SK-N-SH (cell line): Measurements from ENCODE around the gene CCDC40. TPM values are rescaled to one million over a fixed set of nuclear protein-coding genes. Genes with fewer than 3 reads are reported as not detected.

Experiments used
- CTCF ChIA-PET: fragments of 300-600, 350-600 bp; formaldehyde crosslinking; extraction: SDS; loops from one replicate; lab custom pipeline; 2021; lab: Yijun Ruan, JAX
- POLR2A ChIA-PET: fragments of 350-600 bp; sonication (Branson Sonifier 250); formaldehyde crosslinking; extraction: SDS; loops from one replicate; lab custom pipeline; 2020; ENCODE audit warnings: antibody characterized with exemption, inconsistent platforms; lab: Yijun Ruan, JAX
- DNase-seq: peaks from one replicate; pipeline ENCODE4 v3.0.0; 2012
- H2AFZ ChIP-seq: fragments of 200-600 bp; sonication (generic); 2 replicates; pipeline ENCODE4 v1.8.1; 2016; ENCODE audit warnings: antibody characterized with exemption, mild to moderate bottlenecking, low read depth
- H3F3A ChIP-seq: fragments of 200-600 bp; sonication (generic); replicated peaks from 2 replicates; pipeline ENCODE3; 2016; ENCODE audit warnings: antibody characterized with exemption, mild to moderate bottlenecking; ENCODE audit not compliant: insufficient read depth
- H3K27ac ChIP-seq, 2 experiments: fragments of 200-500 bp in 1 of 2; fragments of 200-600 bp in 1 of 2; sonication (Bioruptor generic) in 1 of 2; sonication (generic), shearing (Covaris generic) in 1 of 2; 2 replicates each; pipeline versions ENCODE4 v1.5.1 to v1.6.1; 2014 to 2016; ENCODE audit warnings: low read depth in 2 of 2, inconsistent platforms in 1 of 2, low read length in 1 of 2, mild to moderate bottlenecking in 1 of 2, mixed read lengths in 1 of 2
- H3K27me3 ChIP-seq: fragments of 200-600 bp; sonication (generic), shearing (Covaris generic); 2 replicates; pipeline ENCODE4 v1.6.1; 2016; ENCODE audit warnings: mixed run types; ENCODE audit not compliant: insufficient read depth
- H3K36me3 ChIP-seq, 2 experiments: fragments of 200-500 bp in 1 of 2; fragments of 200-600 bp in 1 of 2; sonication (Bioruptor generic) in 1 of 2; sonication (generic) in 1 of 2; replicated peaks in 1 of 2; 2 replicates each; pipeline versions ENCODE3 to v1.5.1; 2014 to 2016; ENCODE audit warnings: low read length in 1 of 2, mild to moderate bottlenecking in 1 of 2; ENCODE audit not compliant: insufficient read depth in 2 of 2, control insufficient read depth in 1 of 2
- H3K4me1 ChIP-seq, 2 experiments: fragments of 200-500 bp in 1 of 2; fragments of 200-600 bp in 1 of 2; sonication (Bioruptor generic) in 1 of 2; sonication (generic), shearing (Covaris generic) in 1 of 2; 2 replicates each; pipeline versions ENCODE4 v1.5.1 to v1.6.1; 2014 to 2016; ENCODE audit warnings: low read depth in 1 of 2, low read length in 1 of 2, mixed run types in 1 of 2; ENCODE audit not compliant: insufficient read depth in 2 of 2, control insufficient read depth in 1 of 2
- H3K4me2 ChIP-seq: fragments of 200-600 bp; sonication (generic), shearing (Covaris generic); 2 replicates; pipeline ENCODE4 v1.6.1; 2017; ENCODE audit warnings: mixed run types
- H3K4me3 ChIP-seq, 2 experiments: fragments of 200-500 bp in 1 of 2; fragments of 200-600 bp in 1 of 2; sonication (Bioruptor generic) in 1 of 2; sonication (generic), shearing (Covaris generic) in 1 of 2; 2 replicates each; pipeline versions ENCODE4 v1.5.1 to v1.8.1; 2014 to 2016; ENCODE audit warnings: low read depth in 2 of 2, inconsistent platforms in 1 of 2, low read length in 1 of 2, mild to moderate bottlenecking in 1 of 2, mixed read lengths in 1 of 2, moderate library complexity in 1 of 2
- H3K79me2 ChIP-seq: fragments of 200-600 bp; sonication (generic); 2 replicates; pipeline ENCODE4 v1.8.1; 2017; ENCODE audit warnings: mild to moderate bottlenecking; ENCODE audit not compliant: insufficient read depth
- H3K9ac ChIP-seq: fragments of 200-600 bp; sonication (generic); 2 replicates; pipeline ENCODE4 v1.6.1; 2017; ENCODE audit warnings: mixed run types
- H3K9me2 ChIP-seq: fragments of 200-600 bp; sonication (generic); 2 replicates; pipeline ENCODE4 v1.6.1; 2017; ENCODE audit warnings: mixed run types
- H3K9me3 ChIP-seq: fragments of 200-600 bp; sonication (generic); 2 replicates; pipeline ENCODE4 v1.6.1; 2017; ENCODE audit warnings: mixed run types, mild to moderate bottlenecking, moderate library complexity
- H4K20me1 ChIP-seq: fragments of 200-600 bp; sonication (generic); 2 replicates; pipeline ENCODE4 v1.6.1; 2017; ENCODE audit warnings: mild to moderate bottlenecking, mixed run types; ENCODE audit not compliant: insufficient read depth
- EP300 ChIP-seq, 2 experiments: IDR thresholded peaks; 2 replicates each; pipeline versions ENCODE4 v1.4.0 to v1.6.1; 2012; ENCODE audit warnings: borderline replicate concordance in 1 of 2, low read depth in 1 of 2, low read length in 1 of 2
- FOXJ3 ChIP-seq: sonication (generic); formaldehyde crosslinking; IDR thresholded peaks from 2 replicates; pipeline ENCODE4 v1.5.1; 2020; ENCODE audit warnings: mild to moderate bottlenecking, missing genetic modification reagents
- FOXM1 ChIP-seq: IDR thresholded peaks from 2 replicates; pipeline ENCODE4 v1.4.0; 2012; ENCODE audit warnings: low read depth, mild to moderate bottlenecking
- GATA2 ChIP-seq: sonication (generic); formaldehyde crosslinking; IDR thresholded peaks from 2 replicates; pipeline ENCODE4 v1.5.0; 2020; ENCODE audit warnings: mild to moderate bottlenecking, missing genetic modification reagents
- JUND ChIP-seq: IDR thresholded peaks from 2 replicates; pipeline ENCODE4 v1.4.0; 2012
- MXI1 ChIP-seq: IDR thresholded peaks from 2 replicates; pipeline ENCODE4 v1.6.1; 2012; ENCODE audit warnings: mild to moderate bottlenecking, low read depth, low read length, improper control_type of control experiment
- NFIC ChIP-seq: IDR thresholded peaks from 2 replicates; pipeline ENCODE4 v1.4.0; 2012; ENCODE audit warnings: borderline replicate concordance
- NRF1 ChIP-seq: IDR thresholded peaks from 2 replicates; pipeline ENCODE4 v1.6.1; 2012; ENCODE audit warnings: low read depth, mild to moderate bottlenecking, low read length
- RAD21 ChIP-seq: IDR thresholded peaks from 2 replicates; pipeline ENCODE4 v1.6.1; 2012; ENCODE audit warnings: mild to moderate bottlenecking, low read length
- RCOR1 ChIP-seq: fragments of 150-350 bp; IDR thresholded peaks from 2 replicates; pipeline ENCODE4 v1.6.1; 2017; ENCODE audit warnings: antibody characterized with exemption, low read length
- RFX5 ChIP-seq: IDR thresholded peaks from 2 replicates; pipeline ENCODE4 v1.6.1; 2012; ENCODE audit warnings: mild to moderate bottlenecking, improper control_type of control experiment, low read length
- RXRA ChIP-seq: IDR thresholded peaks from 2 replicates; pipeline ENCODE4 v1.4.0; 2012; ENCODE audit warnings: low read depth, mild to moderate bottlenecking, borderline replicate concordance
- SIN3A ChIP-seq: IDR thresholded peaks from 2 replicates; pipeline ENCODE4 v1.6.1; 2012; ENCODE audit warnings: low read depth, mild to moderate bottlenecking, low read length, moderate library complexity, borderline replicate concordance
- TCF12 ChIP-seq: IDR thresholded peaks from 2 replicates; pipeline ENCODE4 v1.4.0; 2012
- TEAD4 ChIP-seq: IDR thresholded peaks from 2 replicates; pipeline ENCODE4 v1.4.0; 2012; ENCODE audit warnings: mild to moderate bottlenecking, borderline replicate concordance; ENCODE audit not compliant: insufficient read depth
- YY1 ChIP-seq: IDR thresholded peaks from 2 replicates; pipeline ENCODE4 v1.4.0; 2012; ENCODE audit warnings: low read depth, mild to moderate bottlenecking
- WGBS: methylation state at CpG from one replicate; pipeline ENCODE4 v1.1.6; 2017; ENCODE audit warnings: low lambda C conversion rate; 5-methylcytosine and 5-hydroxymethylcytosine counted together
- polyA plus RNA-seq, 3 experiments: library from polyadenylated mRNA; depleted of rRNA; stranded (reverse); fragments of >200 nt; gene quantifications; 2 replicates each; pipeline ENCODE4 v1.2.3, GENCODE V29; 2012
- TF ChIP-seq, protein P1 (sequence below): IDR thresholded peaks from 2 replicates; pipeline ENCODE4 v1.6.1; 2012; ENCODE audit warnings: mild to moderate bottlenecking, low read depth, low read length, moderate library complexity
- TF ChIP-seq, protein P2 (sequence below): IDR thresholded peaks from 2 replicates; pipeline ENCODE4 v1.4.0; 2012; ENCODE audit warnings: low read depth, borderline replicate concordance
- TF ChIP-seq, protein P3 (sequence below): fragments of 150-350 bp; IDR thresholded peaks from 2 replicates; pipeline ENCODE4 v1.6.1; 2017; ENCODE audit warnings: antibody characterized with exemption, low read length, low read depth, borderline replicate concordance

Gene CCDC40
- polyA plus RNA-seq, 1 of the 3 experiments (the other 2 are of a cell fraction) = 17.3 TPM

GRCh38 chr17:80138856-80139426 is 102.5 kb downstream of the CCDC40 start:
- no peak overlapping the region for H3K27ac ChIP-seq
- H3F3A ChIP-seq = peaks cover 5% of the 10 kb centered on the region
- peaks cover 28% of the 10 kb centered on the region for H3K79me2 ChIP-seq
- no peaks in the 10 kb centered on the region for H3K9me2 ChIP-seq
- CTCF ChIA-PET = interaction anchor here (1.0 kb wide), 1 partner anchor 38 kb away, joined by 4 read pairs; the partner anchor contains the start of gene GAA
- 92% methylated on average over 18 of the region's 18 CpGs for WGBS
- peaks cover 6% of the 10 kb centered on the region for H4K20me1 ChIP-seq
- no peaks in the 10 kb centered on the region for H3K27me3 ChIP-seq
- H3K4me3 ChIP-seq = no peak overlapping the region
- H2AFZ ChIP-seq = no peak overlapping the region
- peaks cover 83 to 96% of the 10 kb centered on the region in 2 experiments for H3K36me3 ChIP-seq
- no peaks in the 10 kb centered on the region for H3K9me3 ChIP-seq
- H3K9ac ChIP-seq = no peak overlapping the region
- TF ChIP-seq RFX5 = no peak
- TF ChIP-seq SIN3A = no peak
- TF ChIP-seq, protein P1, sequence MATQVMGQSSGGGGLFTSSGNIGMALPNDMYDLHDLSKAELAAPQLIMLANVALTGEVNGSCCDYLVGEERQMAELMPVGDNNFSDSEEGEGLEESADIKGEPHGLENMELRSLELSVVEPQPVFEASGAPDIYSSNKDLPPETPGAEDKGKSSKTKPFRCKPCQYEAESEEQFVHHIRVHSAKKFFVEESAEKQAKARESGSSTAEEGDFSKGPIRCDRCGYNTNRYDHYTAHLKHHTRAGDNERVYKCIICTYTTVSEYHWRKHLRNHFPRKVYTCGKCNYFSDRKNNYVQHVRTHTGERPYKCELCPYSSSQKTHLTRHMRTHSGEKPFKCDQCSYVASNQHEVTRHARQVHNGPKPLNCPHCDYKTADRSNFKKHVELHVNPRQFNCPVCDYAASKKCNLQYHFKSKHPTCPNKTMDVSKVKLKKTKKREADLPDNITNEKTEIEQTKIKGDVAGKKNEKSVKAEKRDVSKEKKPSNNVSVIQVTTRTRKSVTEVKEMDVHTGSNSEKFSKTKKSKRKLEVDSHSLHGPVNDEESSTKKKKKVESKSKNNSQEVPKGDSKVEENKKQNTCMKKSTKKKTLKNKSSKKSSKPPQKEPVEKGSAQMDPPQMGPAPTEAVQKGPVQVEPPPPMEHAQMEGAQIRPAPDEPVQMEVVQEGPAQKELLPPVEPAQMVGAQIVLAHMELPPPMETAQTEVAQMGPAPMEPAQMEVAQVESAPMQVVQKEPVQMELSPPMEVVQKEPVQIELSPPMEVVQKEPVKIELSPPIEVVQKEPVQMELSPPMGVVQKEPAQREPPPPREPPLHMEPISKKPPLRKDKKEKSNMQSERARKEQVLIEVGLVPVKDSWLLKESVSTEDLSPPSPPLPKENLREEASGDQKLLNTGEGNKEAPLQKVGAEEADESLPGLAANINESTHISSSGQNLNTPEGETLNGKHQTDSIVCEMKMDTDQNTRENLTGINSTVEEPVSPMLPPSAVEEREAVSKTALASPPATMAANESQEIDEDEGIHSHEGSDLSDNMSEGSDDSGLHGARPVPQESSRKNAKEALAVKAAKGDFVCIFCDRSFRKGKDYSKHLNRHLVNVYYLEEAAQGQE = no peak
- no peak for TF ChIP-seq JUND
- TF ChIP-seq GATA2 = no peak
- TF ChIP-seq RXRA = no peak
- TF ChIP-seq RCOR1 = no peak
- TF ChIP-seq TCF12 = no peak
- no peak for TF ChIP-seq FOXM1
- no peak for TF ChIP-seq NRF1
- TF ChIP-seq EP300 (IDR thresholded peaks at IDR 0.05; ENCODE audit: borderline replicate concordance in 1 of 2, low read depth in 1 of 2, low read length in 1 of 2) = no peak
- no peak for TF ChIP-seq MXI1
- no peaks in the 10 kb centered on the region for H3K4me1 ChIP-seq
- no peak overlapping the region for H3K4me2 ChIP-seq
- DNase-seq = no peak
- POLR2A ChIA-PET = no interaction called here

DNA sequence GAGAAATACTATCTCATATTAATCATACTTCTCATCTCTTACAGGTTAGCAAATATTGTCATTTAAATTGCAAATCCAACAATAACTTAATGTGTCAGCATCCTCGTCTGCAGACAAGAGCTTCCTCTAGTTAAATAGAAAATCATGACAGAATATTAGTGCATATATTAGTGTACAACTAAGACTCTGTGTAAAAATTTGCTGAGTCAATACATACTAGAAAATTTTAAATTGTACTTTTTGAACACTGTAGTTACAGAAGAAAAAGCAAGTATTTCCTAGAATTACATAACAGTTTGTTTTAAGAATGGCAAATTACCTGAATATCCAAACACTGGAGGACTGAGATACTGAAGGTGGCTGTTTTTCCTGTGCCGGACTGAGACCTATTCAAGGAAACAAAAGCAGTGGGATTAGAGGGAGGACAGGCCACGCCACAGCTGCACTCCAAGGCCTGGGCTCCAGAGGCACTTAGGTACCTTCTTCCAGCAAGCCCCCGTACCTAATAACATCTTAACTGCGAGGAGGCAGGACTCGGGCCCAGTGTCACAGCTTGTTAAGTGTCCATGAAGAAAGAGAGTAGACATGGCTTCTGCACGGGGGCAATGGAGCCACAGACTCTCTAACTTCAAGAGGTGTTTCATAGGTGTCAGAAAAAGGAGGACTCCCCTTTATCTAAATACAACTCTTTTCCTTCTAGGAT is 105.2 kb downstream of the CCDC40 start:
- Histone ChIP-seq H3K27ac (no peak overlapping the region), H3K79me2 (peaks cover 55% of the 10 kb centered on the region), H3K27me3 (no peaks in the 10 kb centered on the region), H3K4me1 (peaks cover 0 to 16% of the 10 kb centered on the region in 2 experiments; a peak in 2 of 4 replicates), H3F3A (peaks cover 5% of the 10 kb centered on the region), H2AFZ (no peak overlapping the region), H3K9me2 (no peaks in the 10 kb centered on the region), H3K9ac (no peak overlapping the region), H3K4me3 (no peak overlapping the region), H3K9me3 (no peaks in the 10 kb centered on the region), H3K36me3 (peaks cover 65 to 81% of the 10 kb centered on the region in 2 experiments), H3K4me2 (no peak overlapping the region), H4K20me1 (peaks cover 30% of the 10 kb centered on the region)
- ChIA-PET POLR2A (interaction anchor here (1.2 kb wide), 1 partner anchor 40 kb away, joined by 4 read pairs; the partner anchor contains the start of gene GAA), CTCF (interaction anchor here (1.0 to 6.6 kb wide), 7 partner anchors 11 to 136 kb away, joined by 3 to 55 read pairs (median 3); partner anchors contain the start of gene GAA)
- no peak for DNase-seq
- 90% methylated on average over 7 of the region's 7 CpGs for WGBS
- TF ChIP-seq, protein P2, sequence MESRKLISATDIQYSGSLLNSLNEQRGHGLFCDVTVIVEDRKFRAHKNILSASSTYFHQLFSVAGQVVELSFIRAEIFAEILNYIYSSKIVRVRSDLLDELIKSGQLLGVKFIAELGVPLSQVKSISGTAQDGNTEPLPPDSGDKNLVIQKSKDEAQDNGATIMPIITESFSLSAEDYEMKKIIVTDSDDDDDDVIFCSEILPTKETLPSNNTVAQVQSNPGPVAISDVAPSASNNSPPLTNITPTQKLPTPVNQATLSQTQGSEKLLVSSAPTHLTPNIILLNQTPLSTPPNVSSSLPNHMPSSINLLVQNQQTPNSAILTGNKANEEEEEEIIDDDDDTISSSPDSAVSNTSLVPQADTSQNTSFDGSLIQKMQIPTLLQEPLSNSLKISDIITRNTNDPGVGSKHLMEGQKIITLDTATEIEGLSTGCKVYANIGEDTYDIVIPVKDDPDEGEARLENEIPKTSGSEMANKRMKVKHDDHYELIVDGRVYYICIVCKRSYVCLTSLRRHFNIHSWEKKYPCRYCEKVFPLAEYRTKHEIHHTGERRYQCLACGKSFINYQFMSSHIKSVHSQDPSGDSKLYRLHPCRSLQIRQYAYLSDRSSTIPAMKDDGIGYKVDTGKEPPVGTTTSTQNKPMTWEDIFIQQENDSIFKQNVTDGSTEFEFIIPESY = no peak
- TF ChIP-seq TEAD4 (no peak), YY1 (no peak), FOXJ3 (no peak), RFX5 (no peak), RAD21 (no peak), NFIC (no peak), GATA2 (no peak)
- TF ChIP-seq, protein P3, sequence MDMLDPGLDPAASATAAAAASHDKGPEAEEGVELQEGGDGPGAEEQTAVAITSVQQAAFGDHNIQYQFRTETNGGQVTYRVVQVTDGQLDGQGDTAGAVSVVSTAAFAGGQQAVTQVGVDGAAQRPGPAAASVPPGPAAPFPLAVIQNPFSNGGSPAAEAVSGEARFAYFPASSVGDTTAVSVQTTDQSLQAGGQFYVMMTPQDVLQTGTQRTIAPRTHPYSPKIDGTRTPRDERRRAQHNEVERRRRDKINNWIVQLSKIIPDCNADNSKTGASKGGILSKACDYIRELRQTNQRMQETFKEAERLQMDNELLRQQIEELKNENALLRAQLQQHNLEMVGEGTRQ = no peak
